AG09309 (cell line): Measurements from ENCODE around the gene ARHGAP22.

Experiments
- DNase-seq: peaks from one replicate; pipeline ENCODE4 v3.0.0-alpha.2; 2010; ENCODE audit warnings: low read depth
- H3K4me3 ChIP-seq: 2 replicates; pipeline ENCODE4 v1.5.1; 2011; ENCODE audit warnings: mild to moderate bottlenecking, low read depth, low read length, moderate library complexity; ENCODE audit not compliant: control insufficient read depth
- TF ChIP-seq, protein P1 (sequence below): IDR thresholded peaks from 2 replicates; pipeline ENCODE4 v1.5.1; 2011; ENCODE audit warnings: mild to moderate bottlenecking, low read depth, low read length, inconsistent platforms; ENCODE audit not compliant: insufficient read depth, control insufficient read depth; ENCODE audit errors: missing control alignments

ARHGAP22 gene

DNA sequence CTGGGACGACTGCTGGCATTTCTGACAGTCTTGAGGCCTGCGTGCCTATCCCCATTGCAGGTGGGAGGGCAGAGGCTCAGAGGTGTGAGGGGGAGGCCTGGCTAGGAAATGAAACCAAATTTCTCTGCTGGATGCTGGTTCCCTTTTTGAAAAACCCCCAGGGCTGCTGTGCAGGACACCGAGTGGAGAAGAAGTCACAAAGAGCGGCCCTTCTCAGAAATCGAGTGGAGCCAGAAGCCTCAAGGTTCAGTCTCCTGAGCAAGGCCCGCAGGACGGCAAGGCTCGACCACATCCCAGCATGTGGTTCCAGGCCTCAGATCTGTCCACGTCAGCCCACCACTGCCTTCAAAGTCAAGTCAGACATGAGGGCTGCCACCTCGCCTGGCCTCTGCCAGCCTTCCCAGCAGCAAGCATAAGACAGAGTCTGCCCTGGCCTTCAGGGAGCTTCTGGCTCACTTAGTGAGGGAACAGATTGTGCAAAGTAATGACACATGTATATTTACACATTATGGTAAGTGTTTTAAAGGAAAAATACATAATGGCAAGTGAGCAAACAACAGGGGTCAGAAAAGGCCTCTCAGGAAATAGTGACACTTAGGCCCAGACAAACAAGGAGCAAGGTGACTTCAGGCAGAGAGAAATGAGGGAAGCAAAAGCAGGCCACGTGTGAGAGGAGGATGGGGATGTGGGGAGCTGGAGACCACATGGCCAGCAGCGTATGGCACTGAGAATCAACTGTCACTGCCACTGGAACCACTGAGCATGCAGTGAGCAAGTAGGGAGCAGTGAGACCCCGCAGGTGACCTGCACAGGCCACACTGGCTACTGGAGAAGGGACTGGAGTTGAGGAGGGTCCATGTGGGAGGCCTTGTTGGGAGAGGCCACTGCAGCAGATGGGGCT, 86.7 kb downstream of the ARHGAP22 start:
- H3K4me3 ChIP-seq = no peak overlapping the region
- no peak for DNase-seq

GRCh38 chr10:48517482-48517881, 87.4 kb downstream of the ARHGAP22 start:
- TF ChIP-seq, protein P1, sequence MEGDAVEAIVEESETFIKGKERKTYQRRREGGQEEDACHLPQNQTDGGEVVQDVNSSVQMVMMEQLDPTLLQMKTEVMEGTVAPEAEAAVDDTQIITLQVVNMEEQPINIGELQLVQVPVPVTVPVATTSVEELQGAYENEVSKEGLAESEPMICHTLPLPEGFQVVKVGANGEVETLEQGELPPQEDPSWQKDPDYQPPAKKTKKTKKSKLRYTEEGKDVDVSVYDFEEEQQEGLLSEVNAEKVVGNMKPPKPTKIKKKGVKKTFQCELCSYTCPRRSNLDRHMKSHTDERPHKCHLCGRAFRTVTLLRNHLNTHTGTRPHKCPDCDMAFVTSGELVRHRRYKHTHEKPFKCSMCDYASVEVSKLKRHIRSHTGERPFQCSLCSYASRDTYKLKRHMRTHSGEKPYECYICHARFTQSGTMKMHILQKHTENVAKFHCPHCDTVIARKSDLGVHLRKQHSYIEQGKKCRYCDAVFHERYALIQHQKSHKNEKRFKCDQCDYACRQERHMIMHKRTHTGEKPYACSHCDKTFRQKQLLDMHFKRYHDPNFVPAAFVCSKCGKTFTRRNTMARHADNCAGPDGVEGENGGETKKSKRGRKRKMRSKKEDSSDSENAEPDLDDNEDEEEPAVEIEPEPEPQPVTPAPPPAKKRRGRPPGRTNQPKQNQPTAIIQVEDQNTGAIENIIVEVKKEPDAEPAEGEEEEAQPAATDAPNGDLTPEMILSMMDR = no peak
- no peak overlapping the region for H3K4me3 ChIP-seq
- no peak for DNase-seq

More for the DNA sequence above, 86.7 kb downstream of the ARHGAP22 start:
- TF ChIP-seq, protein P1 = no peak

GRCh38 chr10:48516911-48517310, 88.0 kb downstream of the ARHGAP22 start:
- DNase-seq = no peak
- H3K4me3 ChIP-seq = no peak overlapping the region
- TF ChIP-seq, protein P1 = no peak

DNA sequence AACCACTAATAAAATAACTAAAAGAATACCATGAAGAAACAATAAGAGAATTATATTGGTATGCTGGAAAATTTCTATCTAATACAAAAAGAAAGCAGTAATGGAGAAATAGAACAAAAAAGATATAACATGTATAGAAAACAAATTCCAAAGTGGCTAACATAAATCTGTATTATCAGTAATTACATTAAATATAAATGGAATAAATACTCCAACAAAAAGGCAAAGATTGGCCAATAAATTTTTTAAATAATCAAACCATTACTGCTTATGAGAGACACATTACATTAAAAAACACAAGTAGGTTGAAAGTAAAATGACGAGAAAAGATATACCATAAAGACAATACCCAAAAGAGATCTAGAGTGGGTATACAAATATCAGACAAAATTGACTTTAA, 90.0 kb downstream of the ARHGAP22 start:
- DNase-seq = no peak
- TF ChIP-seq, protein P1 = no peak

GRCh38 chr10:48514255-48514654, 90.6 kb downstream of the ARHGAP22 start:
- no peak overlapping the region for H3K4me3 ChIP-seq
- TF ChIP-seq, protein P1 = no peak
- no peak for DNase-seq

More for the DNA sequence above, 90.0 kb downstream of the ARHGAP22 start:
- no peak overlapping the region for H3K4me3 ChIP-seq

DNA sequence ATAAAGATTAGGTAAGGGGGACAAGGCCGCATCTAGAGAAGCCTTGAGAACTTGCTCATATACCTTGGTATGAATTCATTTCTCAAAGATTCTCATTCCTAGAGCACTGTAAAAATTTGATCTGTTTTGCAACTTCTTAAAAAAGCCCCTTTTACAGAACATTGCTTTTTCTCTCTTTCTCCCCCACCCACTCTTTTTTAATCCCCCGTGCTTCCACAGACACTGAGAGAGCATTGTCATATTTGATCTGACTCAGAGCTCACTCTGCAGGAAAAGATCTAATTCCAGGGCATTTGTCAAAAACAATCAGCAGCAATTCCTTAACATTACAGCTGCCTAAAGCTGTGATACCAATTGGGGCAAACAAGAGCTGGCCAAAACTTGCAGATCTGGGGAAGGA, 92.0 kb downstream of the ARHGAP22 start:
- no peak overlapping the region for H3K4me3 ChIP-seq
- no peak for DNase-seq
- TF ChIP-seq, protein P1 = no peak

DNA sequence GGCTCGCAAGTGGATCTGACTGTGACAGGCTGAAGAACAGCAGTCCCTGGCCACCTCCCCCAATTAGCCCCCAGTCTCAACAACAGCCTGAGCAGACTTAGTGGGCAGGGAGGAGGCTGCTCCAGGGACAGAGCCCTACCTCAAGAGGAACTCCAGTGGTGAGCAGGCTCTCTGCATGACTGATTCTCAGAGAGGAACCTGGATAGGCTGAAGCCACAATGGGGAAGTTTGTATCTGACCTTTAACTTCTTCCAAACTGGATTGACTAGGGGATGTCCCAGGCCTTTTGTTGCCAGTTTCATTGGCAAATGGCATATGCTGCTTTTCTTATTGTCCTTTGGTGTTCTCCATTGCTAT, 93.0 kb downstream of the ARHGAP22 start:
- DNase-seq = no peak
- no peak overlapping the region for H3K4me3 ChIP-seq
- TF ChIP-seq, protein P1 = no peak
